GM12878 (cell line): Measurements from ENCODE around the gene IFT81. TPM values are rescaled to one million over a fixed set of nuclear protein-coding genes. Genes with fewer than 3 reads are reported as not detected.
"Not testable (repeated sequence)": the region's sequence is repeated elsewhere in the genome, so short reads cannot be mapped to it uniquely, and the experiment has no call there.

Experiments used
- ATAC-seq: fragments of 200-7000 bp; cut with Tn5 transposase; 3 replicates; pipeline ENCODE4 v1.9.1; 2020; ENCODE audit warnings: mild to moderate bottlenecking, moderate library complexity
- BruUV-seq: library from RNA; stranded (reverse); fragments of 400-500 nt; replicated peaks from 2 replicates; lab custom pipeline; 2021; lab: Mats Ljungman, UMichigan
- CTCF ChIA-PET: fragments of 300-600 bp; sonication (Branson Sonifier 250); formaldehyde crosslinking; extraction: SDS; loops from one replicate; lab custom pipeline; 2021; ENCODE audit warnings: inconsistent platforms; lab: Yijun Ruan, JAX
- POLR2A ChIA-PET: fragments of 350-600 bp; formaldehyde crosslinking; extraction: SDS; loops from one replicate; lab custom pipeline; 2021; ENCODE audit warnings: inconsistent platforms; lab: Charles Lee
- RAD21 ChIA-PET: fragments of 300-600 bp; sonication (Branson Sonifier 250); formaldehyde crosslinking; loops from one replicate; lab custom pipeline; 2023; ENCODE audit warnings: antibody characterized with exemption; ENCODE audit not compliant: unreplicated experiment; lab: Charles Lee
- SMC1A ChIA-PET: fragments of 300-600 bp; sonication (Branson Sonifier 250); formaldehyde crosslinking; loops from one replicate; lab custom pipeline; 2023; ENCODE audit not compliant: unreplicated experiment, uncharacterized antibody; lab: Charles Lee
- DNase-seq: peaks from one replicate; pipeline ENCODE4 v3.0.0-alpha.2; 2011; ENCODE audit warnings: low read depth, low spot score
- FAIRE-seq: peaks from 3 replicates; lab custom pipeline; 2011; peaks lifted over from hg19 to GRCh38; lab: Jason Lieb, UNC
- H2AFZ ChIP-seq: 2 replicates; pipeline ENCODE4 v1.6.0; 2011; ENCODE audit warnings: low read depth, low read length, control low read depth; ENCODE audit not compliant: control insufficient read depth
- H3K27ac ChIP-seq: 2 replicates; pipeline ENCODE4 v1.5.1; 2011; ENCODE audit warnings: control low read depth; ENCODE audit not compliant: control insufficient read depth, insufficient read depth
- H3K27me3 ChIP-seq, 2 experiments: replicated peaks in 1 of 2; 2 replicates each; pipeline versions ENCODE4 v1.6.0 to v1.6.1; 2011; ENCODE audit warnings: low read length in 1 of 2; ENCODE audit not compliant: control insufficient read depth in 2 of 2, insufficient read depth in 2 of 2
- H3K36me3 ChIP-seq, 2 experiments: 2 replicates each; pipeline ENCODE4 v1.5.1; 2011; ENCODE audit warnings: low read length in 1 of 2; ENCODE audit not compliant: control insufficient read depth in 2 of 2, insufficient read depth in 2 of 2
- H3K4me1 ChIP-seq: 2 replicates; pipeline ENCODE4 v1.6.1; 2011; ENCODE audit warnings: mild to moderate bottlenecking, low read length, moderate library complexity, mixed read lengths; ENCODE audit not compliant: control insufficient read depth, insufficient read depth
- H3K4me2 ChIP-seq: 2 replicates; pipeline ENCODE4 v1.6.0; 2011; ENCODE audit warnings: control low read depth; ENCODE audit not compliant: control insufficient read depth, insufficient read depth
- H3K4me3 ChIP-seq: fragments of 200-600 bp; sonication (generic); 2 replicates; pipeline ENCODE4 v1.5.1; 2016
- H3K79me2 ChIP-seq: 2 replicates; pipeline ENCODE4 v1.6.0; 2011; ENCODE audit warnings: low read length; ENCODE audit not compliant: control insufficient read depth, insufficient read depth
- H3K9ac ChIP-seq: 2 replicates; pipeline ENCODE4 v1.8.0; 2011; ENCODE audit warnings: low read length, control low read depth, mixed read lengths; ENCODE audit not compliant: control insufficient read depth, insufficient read depth
- H3K9me3 ChIP-seq: replicated peaks from 3 replicates; pipeline ENCODE4 v1.5.1; 2011; ENCODE audit warnings: mild to moderate bottlenecking, low read length; ENCODE audit not compliant: control insufficient read depth, insufficient read depth
- H4K20me1 ChIP-seq: 2 replicates; pipeline ENCODE4 v1.6.0; 2011; ENCODE audit not compliant: control insufficient read depth, insufficient read depth
- BMI1 ChIP-seq: fragments of 450-650 bp; IDR thresholded peaks from 2 replicates; pipeline ENCODE4 v1.6.1; 2016; ENCODE audit warnings: mild to moderate bottlenecking, moderate library complexity, borderline replicate concordance
- LARP7 ChIP-seq: fragments of 450-650 bp; IDR thresholded peaks from 2 replicates; pipeline ENCODE4 v1.6.1; 2017; ENCODE audit warnings: mild to moderate bottlenecking
- POLR2A ChIP-seq: IDR thresholded peaks from 2 replicates; pipeline ENCODE4 v1.6.1; 2011; ENCODE audit warnings: low read depth, mild to moderate bottlenecking, low read length
- WGBS: methylation state at CpG from one replicate; pipeline ENCODE4 v1.1.6; 2016; ENCODE audit warnings: low lambda C conversion rate; ENCODE audit not compliant: insufficient replicate concordance, insufficient coverage; ENCODE audit errors: missing lambda C conversion rate; 5-methylcytosine and 5-hydroxymethylcytosine counted together
- in situ Hi-C: fragments of 300-500 bp; cut with MboI; formaldehyde crosslinking; loops from 9 replicates; pipeline ENCODE4 v1.14.3; 2018; ENCODE audit warnings: mixed read lengths
- intact Hi-C: fragments of 100-400 bp; cut with micrococcal nuclease; formaldehyde crosslinking; loops from one replicate; pipeline ENCODE4 v1.14.2; 2022; ENCODE audit not compliant: unreplicated experiment
- polyA plus RNA-seq, 11 experiments: library from polyadenylated mRNA; depleted of rRNA in 4 of 11; unstranded in 6 of 11; stranded (reverse) in 5 of 11; fragments of >200 nt; fragmentation: Nextera tagmentation in 4 of 11; fragmentation: Illumina TruSeq in 1 of 11; extraction: Ambion mirVana in 4 of 11; extraction: Trizol in 1 of 11; gene quantifications; 1 replicate in 1 of 11; 2 replicates in 10 of 11; pipeline versions ENCODE4 v1.2.1 to v1.2.3, GENCODE V29; 2011 to 2016; ENCODE audit warnings: inconsistent platforms in 2 of 11, missing spikeins in 2 of 11, low read depth in 1 of 11
- total RNA-seq, 4 experiments: library from RNA; depleted of rRNA in 3 of 4; stranded (reverse); fragments of >200 nt in 3 of 4; fragmentation: Illumina TruSeq in 1 of 4; extraction: Trizol in 1 of 4; gene quantifications; 2 replicates each; pipeline versions ENCODE4 v1.2.1 to v1.2.3, GENCODE V29; 2013 to 2021
- TF ChIP-seq, protein P1 (sequence below): IDR thresholded peaks from 2 replicates; pipeline ENCODE4 v1.6.1; 2011; ENCODE audit warnings: borderline replicate concordance, low read depth, mild to moderate bottlenecking, moderate library complexity, mixed read lengths, low read length; ENCODE audit not compliant: insufficient read depth; ENCODE audit errors: extremely low read length

The IFT81 gene
- total and polyA plus RNA-seq, 10 of the 15 experiments (the other 5 are each of a cell fraction or from before 2014, with no cell fraction given) = 4.1 to 9.9 (median 5.6) TPM

DNA sequence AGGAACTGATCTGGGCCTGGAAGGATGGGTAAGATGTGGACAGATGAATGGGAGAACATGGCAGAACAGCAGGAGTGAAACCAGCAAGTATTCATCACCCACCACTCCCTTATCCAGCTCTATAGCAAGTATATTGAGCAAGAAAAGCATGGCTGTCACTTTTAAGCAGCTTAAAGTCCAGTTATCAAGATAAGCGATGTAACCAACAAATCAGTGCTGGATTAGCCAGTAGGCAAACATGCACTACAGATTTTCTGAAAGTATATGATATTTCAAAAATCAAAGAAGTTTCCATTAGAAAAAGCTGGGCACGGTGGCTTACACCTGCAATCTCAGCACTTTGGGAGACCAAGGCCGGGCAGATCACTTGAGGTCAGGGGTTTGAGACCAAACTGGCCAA lies 103.0 kb downstream of the IFT81 start:
- intact Hi-C loops (no loop called here), in situ Hi-C loops (no loop called here)
- DNase-seq (no peak), FAIRE-seq (no peak), ATAC-seq (no peak)
- SMC1A ChIA-PET = no interaction called here
- no peaks in the 10 kb centered on the region for H4K20me1 ChIP-seq
- no peaks in the 10 kb centered on the region for H3K9me3 ChIP-seq
- no TSS peak for BruUV-seq
- no peak overlapping the region for H3K4me3 ChIP-seq
- H3K36me3 ChIP-seq = no peaks in the 10 kb centered on the region
- H2AFZ ChIP-seq = no peak overlapping the region
- no peak overlapping the region for H3K4me2 ChIP-seq
- H3K79me2 ChIP-seq = no peaks in the 10 kb centered on the region
- no peaks in the 10 kb centered on the region for H3K4me1 ChIP-seq
- RAD21 ChIA-PET = no interaction called here
- H3K27me3 ChIP-seq = no peaks in the 10 kb centered on the region
- TF ChIP-seq POLR2A (no peak), LARP7 (no peak), BMI1 (no peak)
- TF ChIP-seq, protein P1, sequence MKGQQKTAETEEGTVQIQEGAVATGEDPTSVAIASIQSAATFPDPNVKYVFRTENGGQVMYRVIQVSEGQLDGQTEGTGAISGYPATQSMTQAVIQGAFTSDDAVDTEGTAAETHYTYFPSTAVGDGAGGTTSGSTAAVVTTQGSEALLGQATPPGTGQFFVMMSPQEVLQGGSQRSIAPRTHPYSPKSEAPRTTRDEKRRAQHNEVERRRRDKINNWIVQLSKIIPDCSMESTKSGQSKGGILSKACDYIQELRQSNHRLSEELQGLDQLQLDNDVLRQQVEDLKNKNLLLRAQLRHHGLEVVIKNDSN = no peak
- H3K27ac ChIP-seq = no peak overlapping the region
- WGBS = 100% methylated on average over 3 of the region's 3 CpGs
- POLR2A ChIA-PET = no interaction called here
- CTCF ChIA-PET = interaction anchor here (1.3 kb wide), 1 partner anchor 125 kb away, joined by 3 read pairs; no protein-coding TSS in a partner anchor
- no peak overlapping the region for H3K9ac ChIP-seq

DNA sequence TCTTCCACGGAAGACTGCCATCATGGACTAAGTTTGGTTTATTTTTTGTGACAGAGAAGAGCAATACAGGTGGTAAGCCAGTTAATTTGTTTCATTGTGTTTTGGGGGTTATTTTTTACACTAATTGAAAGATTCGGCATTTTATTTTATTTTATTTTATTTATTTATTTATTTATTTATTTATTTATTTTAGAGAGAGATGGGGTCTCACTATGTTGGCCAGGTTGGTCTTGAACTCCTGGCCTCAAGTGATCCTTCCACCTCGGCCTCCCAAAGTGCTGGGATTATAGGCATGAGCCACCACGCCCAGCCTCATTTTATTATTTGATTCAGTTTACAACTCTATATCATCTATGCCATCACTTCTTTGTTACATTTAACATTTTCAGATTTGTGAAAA lies 104.2 kb downstream of the IFT81 start:
- POLR2A ChIA-PET, ATAC-seq, H4K20me1 ChIP-seq, RAD21 ChIA-PET, intact Hi-C loops, DNase-seq, H3K79me2 ChIP-seq, FAIRE-seq, H3K27me3 ChIP-seq, H3K27ac ChIP-seq, H3K4me2 ChIP-seq, H3K4me3 ChIP-seq, BruUV-seq, H3K36me3 ChIP-seq, H3K4me1 ChIP-seq, in situ Hi-C loops, H2AFZ ChIP-seq, H3K9me3 ChIP-seq, H3K9ac ChIP-seq: not testable (repeated sequence)
- 86% methylated on average over 4 of the region's 4 CpGs for WGBS
- CTCF ChIA-PET = interaction anchor here (0.6 kb wide), 1 partner anchor 32 kb away, joined by 3 read pairs; no protein-coding TSS in a partner anchor
- SMC1A ChIA-PET = interaction anchor here (1.0 to 1.5 kb wide), 2 partner anchors 14 to 203 kb away, joined by 3 to 4 read pairs; no protein-coding TSS in a partner anchor
